Urothelium cell line (cell line): ENCODE data around the gene IL36G.
"Not testable (repeated sequence)": the region's sequence is repeated elsewhere in the genome, so short reads cannot be mapped to it uniquely, and the experiment has no call there.

ENCODE experiments used
- DNase-seq: peaks from one replicate; pipeline ENCODE4 v3.0.0; 2011; ENCODE audit warnings: low spot score, mixed read lengths
- FAIRE-seq: peaks from 2 replicates; lab custom pipeline; 2011; peaks lifted over from hg19 to GRCh38; lab: Jason Lieb, UNC

Gene IL36G

DNA sequence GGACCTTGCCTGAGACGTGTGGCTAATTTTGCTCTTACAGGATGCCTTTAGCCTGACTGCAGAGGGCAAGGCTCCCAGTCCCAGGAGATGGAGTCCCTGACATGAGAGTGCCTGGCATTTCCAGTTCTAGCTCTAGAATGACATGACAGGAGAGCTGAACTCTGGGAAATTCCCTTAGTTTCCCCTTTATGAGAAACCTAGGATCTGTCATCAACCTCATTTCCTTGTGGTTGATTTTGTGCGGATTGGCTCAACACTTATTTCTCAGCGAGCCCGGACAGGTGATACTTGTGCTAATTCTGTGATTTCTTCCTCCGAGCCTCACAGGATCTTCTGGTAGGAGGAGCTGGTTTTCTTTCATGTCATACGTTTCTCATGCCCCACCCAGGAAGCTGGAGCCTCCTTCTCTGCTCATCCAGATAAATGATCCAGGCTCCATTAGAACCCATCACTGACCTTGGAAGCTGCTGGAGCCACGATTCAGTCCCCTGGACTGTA lies at the start of gene IL36G:
Gene IL36G, plus strand, starts transcription at position 448 of the 498 bp plus-strand sequence. CDS start 633 bp downstream, outside the sequence.
- no peak for DNase-seq
- no peak for FAIRE-seq

GRCh38 chr2:112933261-112933660 lies 44.5 kb upstream of the IL36G start:
- peak; percentile 32 for FAIRE-seq
- no peak for DNase-seq

DNA sequence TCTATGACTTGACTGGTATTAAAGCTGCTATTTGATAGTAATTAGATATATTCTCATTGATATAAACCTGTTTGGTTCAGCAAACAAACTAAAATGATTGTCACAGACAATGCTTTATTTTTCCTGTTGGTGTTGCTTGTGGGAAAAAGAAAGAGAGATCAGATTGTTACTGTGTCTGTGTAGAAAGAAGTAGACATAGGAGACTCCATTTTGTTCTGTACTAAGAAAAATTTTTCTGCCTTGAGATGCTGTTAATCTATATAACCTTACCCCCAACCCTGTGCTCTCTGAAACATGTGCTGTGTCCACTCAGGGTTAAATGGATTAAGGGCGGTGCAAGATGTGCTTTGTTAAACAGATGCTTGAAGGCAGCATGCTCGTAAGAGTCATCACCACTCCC lies 43.7 kb upstream of the IL36G start:
- FAIRE-seq, DNase-seq: not testable (repeated sequence)

GRCh38 chr2:112936927-112937232 lies 40.9 kb upstream of the IL36G start:
- no peak for DNase-seq
- no peak for FAIRE-seq

DNA sequence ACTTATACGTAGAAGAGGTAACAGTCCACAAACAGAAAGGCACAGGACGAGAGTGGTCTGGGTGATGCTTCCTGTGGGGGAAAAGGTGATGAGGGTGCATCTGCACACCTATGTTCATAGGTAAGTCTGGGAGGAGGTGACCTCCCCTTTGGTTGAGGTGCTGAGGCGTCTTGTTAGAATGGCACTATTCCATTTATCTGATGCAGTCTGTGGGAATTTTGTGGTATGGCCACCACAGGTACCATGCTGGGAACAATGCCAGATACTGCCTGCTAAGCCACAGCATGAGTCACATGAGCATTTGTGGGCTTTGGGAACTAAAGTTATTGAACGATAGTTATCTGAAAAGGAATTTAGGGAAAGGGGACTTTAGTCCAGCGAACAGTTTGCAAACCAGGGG lies 38.9 kb upstream of the IL36G start:
- DNase-seq: peak; percentile 87
- FAIRE-seq: peak; percentile 94

- DNase-seq (no peak), FAIRE-seq (peak; percentile 46)
Observed at GRCh38 chr2:112939425-112939824, 38.4 kb upstream of the IL36G start.

- FAIRE-seq: no peak
- no peak for DNase-seq
Observed at GRCh38 chr2:112940859-112941625, 36.8 kb upstream of the IL36G start.

DNA sequence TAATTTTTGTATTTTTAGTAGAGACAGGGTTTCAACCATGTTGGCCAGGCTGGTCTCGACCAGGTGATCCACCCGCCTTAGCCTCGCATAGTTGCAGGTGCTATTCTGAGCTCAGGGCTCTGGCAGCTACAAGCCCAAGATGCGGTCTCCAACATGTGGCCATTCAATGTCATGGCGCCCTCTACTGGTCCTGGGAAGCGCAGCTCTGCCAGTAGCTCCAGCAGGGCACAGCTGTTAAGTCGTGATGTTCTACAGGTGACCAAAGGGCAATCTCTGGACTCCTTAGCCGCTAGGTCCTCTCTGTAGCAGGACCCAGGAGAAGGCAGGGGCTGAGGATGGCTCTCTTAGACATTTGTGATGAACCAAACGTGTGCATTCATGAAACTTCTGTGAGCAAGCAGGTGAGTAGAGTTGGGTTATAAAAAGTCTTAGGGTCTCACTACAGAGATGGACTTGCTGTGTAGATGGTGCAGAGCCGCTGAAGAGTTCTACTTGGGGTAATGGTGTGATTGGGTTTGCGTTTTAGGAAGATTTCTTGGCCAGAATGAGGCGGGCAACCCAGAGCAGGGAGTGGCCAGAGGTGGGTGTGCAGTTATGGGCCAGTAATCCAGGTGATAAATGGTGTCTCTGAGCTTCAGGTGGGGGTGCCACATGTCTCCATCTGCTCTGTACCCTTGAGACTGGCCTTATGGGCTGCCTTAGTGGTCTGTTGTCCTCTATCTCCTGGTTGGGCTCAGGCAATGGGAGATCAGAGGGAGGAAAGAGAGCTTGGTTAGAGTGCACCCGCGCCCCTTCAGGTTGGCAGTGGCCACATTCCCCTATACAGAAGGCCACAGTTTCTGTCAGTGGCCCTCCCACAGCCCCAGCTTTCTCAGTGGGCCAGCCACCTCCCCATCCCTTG lies 35.8 kb upstream of the IL36G start:
- peak; percentile 55 for FAIRE-seq
- DNase-seq: peak; percentile 86

DNA sequence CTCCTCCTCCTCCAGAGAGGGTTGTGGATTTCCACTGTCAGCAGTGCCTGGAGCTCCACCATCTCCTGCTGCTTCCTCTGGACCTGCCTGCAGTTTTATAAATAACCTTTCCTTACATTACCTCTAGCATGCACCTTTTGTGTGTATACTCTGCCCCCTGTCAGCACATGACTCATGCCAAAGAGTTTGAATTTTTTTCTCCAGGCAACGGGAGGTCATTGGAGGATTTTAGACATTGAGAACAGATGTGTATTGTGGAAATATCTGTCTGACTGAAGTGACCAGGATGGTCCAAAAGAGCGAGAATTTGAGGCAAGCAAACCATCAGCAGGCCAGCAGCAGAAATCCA lies 35.2 kb upstream of the IL36G start:
- DNase-seq (no peak), FAIRE-seq (no peak)

- FAIRE-seq (no peak), DNase-seq (no peak)
Observed at GRCh38 chr2:112944971-112945370, 32.8 kb upstream of the IL36G start.

DNA sequence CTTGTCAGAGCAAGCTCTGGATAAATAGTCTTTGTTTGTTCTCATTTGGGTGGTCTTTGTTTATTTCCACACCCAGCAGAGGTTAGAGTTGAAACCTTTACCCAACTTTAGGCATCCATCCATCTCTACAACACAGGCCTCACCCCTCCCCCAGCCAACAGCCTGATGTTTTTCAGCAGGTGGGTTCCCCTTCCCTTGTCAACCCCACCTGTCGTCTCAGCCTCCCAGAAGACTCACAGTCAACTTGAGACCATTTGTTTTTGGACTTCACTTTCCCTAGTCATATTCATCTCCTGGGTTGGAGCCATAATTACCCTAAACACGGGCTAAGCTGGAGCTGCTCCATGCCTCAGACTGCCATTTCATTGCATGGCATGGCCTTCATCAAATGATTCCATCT lies 31.7 kb upstream of the IL36G start:
- FAIRE-seq: no peak

GRCh38 chr2:112947374-112947773 lies 30.4 kb upstream of the IL36G start:
- DNase-seq (no peak), FAIRE-seq (no peak)

More for the DNA sequence above, 31.7 kb upstream of the IL36G start:
- no peak for DNase-seq

GRCh38 chr2:112949456-112949855 lies 28.4 kb upstream of the IL36G start:
- no peak for DNase-seq
- no peak for FAIRE-seq

- no peak for DNase-seq
- no peak for FAIRE-seq
Observed at GRCh38 chr2:112954364-112954763, 23.4 kb upstream of the IL36G start.

DNA sequence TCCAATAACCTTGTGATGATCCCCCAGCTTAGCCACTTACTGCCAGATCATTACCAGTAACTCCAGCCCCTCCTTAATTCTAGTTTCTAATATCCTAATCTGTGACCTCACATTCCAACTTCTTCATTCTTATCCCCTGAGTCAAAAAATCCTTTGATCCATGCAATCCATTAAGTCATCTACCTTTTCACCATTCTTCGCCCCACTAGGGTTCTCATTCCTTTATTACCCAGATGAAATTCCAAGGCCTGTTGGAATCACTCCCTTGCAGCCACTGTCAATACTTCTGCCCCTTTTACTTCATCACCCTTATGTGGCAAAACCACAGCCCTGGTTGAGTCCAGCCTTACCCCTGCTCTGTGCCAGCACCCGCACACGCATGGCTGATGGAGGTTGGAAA lies 20.3 kb upstream of the IL36G start:
- DNase-seq (peak; percentile 49), FAIRE-seq (no peak)

DNA sequence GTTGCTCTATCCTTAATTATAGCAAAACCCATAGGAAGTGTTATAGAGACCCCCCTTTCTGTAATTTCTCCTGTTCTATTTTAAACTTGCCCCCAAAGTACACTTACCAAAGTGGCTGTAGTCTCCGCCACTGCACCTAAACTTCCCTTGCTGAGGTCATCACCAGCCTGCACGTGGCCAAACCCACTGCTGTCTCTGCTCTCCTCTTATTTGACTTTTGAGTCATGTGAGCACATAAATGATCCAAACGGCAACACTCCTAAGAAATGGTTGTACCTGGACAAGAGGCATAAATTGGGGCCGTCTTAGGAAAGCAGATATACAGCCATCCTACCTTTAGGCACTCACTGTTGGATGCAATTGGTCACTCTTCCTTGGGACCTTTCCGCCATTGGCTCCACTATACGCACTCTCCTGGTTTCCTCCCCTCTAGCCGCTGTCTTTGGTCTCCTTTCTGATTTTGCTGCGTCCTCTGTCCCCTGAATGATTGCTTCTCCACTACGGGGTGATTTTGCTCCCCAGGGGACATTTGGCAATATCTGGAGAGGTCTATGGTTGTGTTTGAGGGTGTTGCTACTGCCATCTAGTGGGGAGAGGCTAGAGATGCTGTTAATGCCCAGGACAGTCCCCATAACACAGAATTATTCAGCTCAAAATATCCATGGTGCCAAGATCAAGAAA lies 19.2 kb upstream of the IL36G start:
- FAIRE-seq: peak; percentile 23

DNA sequence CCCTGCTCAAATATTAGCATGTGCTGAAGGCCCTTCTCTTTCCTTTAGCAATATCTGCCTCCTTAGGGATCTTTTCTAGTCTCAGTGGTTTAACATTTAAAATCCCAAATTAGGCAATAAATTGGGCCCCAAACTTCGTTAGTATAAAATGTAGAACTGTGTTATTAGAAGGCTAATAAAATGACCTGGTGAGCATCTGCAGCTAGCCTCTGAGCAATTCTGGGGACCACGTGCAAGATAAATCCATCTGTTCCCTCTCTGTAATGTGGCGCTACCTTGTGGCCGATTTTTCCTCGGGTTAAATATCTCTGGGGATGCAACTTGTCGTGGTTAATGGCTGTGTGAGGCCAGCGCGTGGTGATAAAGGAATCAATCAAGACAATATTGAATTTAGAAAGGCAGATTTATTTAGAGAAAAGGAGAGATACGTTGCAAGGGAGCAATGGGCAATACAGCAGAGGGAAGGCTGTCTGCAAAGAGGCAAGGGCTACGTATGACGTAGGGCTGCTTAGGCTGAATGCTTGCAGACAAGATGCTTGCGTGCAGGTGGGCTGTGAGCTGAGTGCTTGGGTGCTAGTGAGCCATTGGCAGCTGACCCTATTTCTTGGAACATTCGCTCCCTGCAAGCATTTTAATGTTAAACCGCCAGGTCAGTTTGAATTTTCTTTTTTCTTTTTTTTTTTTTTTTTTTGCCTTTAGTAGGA lies 18.5 kb upstream of the IL36G start:
- no peak for DNase-seq
- no peak for FAIRE-seq

More for the DNA sequence above, 19.2 kb upstream of the IL36G start:
- DNase-seq: peak; percentile 76

GRCh38 chr2:112960230-112960825 lies 17.5 kb upstream of the IL36G start:
- no peak for FAIRE-seq
- no peak for DNase-seq

DNA sequence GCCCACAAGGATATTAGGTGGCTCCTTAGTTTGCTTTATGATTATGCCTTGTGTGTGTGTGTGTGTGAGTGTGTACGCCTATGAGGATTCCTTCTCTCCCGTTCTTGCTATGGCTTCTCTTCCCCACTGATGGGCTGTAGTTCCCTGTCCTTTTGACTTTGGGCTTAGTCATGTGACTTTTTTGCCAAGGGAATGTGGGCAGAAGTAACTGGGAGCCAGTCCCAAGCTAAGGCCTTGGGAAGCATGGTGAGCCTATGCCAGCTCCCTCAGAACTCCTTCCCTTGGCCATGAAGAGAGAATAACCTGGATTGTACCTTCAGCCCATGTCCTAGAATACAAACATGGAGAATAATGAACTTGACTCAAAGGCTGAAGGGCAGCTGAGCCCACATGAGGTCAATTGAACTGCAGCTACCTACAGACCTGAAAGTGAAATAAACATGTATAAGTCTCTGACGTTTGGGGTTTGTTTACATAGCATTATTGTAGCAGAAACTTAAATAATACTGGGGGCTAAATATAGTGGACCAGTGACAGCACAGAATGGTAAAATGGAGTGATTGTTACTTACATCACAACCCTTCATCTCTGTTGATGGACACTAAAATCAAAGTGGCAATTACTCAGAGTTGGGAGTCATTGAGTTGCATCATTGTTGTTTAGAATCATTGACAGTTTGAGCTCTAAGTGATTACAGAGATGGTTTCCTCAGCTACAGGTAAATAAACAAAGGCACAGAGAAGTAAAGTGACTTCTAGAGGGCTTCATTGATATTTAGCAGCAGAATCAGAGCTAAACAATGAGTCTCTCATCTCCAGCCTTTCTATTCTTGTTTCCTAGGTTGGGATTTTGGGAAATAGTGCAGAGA lies 15.3 kb upstream of the IL36G start:
- DNase-seq: no peak
- no peak for FAIRE-seq
